Endothelial cell (in vitro differentiated cells): ENCODE results near the gene RNU5B-1. TPM values are rescaled to one million over a fixed set of nuclear protein-coding genes. Genes with fewer than 3 reads are reported as not detected.

Source experiments
- DNase-seq: peaks from one replicate; pipeline ENCODE4 v3.0.0; 2021; ENCODE audit warnings: low spot score
- H3K27ac Mint-ChIP-seq: one replicate; pipeline ENCODE4 v1.8.0; 2021; ENCODE audit warnings: mixed read lengths, inconsistent platforms; ENCODE audit not compliant: unreplicated experiment
- H3K27me3 Mint-ChIP-seq: one replicate; pipeline ENCODE4 v1.8.0; 2021; ENCODE audit warnings: mild to moderate bottlenecking, moderate library complexity, mixed read lengths, inconsistent platforms; ENCODE audit not compliant: unreplicated experiment
- H3K36me3 Mint-ChIP-seq: one replicate; pipeline ENCODE4 v1.8.0; 2021; ENCODE audit warnings: mild to moderate bottlenecking, low read depth, mixed read lengths, inconsistent platforms; ENCODE audit not compliant: unreplicated experiment
- H3K4me1 Mint-ChIP-seq: one replicate; pipeline ENCODE4 v1.8.0; 2021; ENCODE audit warnings: mild to moderate bottlenecking, mixed read lengths, inconsistent platforms; ENCODE audit not compliant: unreplicated experiment
- H3K4me3 Mint-ChIP-seq: one replicate; pipeline ENCODE4 v1.8.0; 2021; ENCODE audit warnings: mild to moderate bottlenecking, mixed read lengths, inconsistent platforms; ENCODE audit not compliant: unreplicated experiment
- H3K9me3 Mint-ChIP-seq: one replicate; pipeline ENCODE4 v1.8.0; 2021; ENCODE audit warnings: mixed read lengths, inconsistent platforms; ENCODE audit not compliant: unreplicated experiment
- total RNA-seq: library from RNA; stranded (reverse); fragmentation: NEBNext Ultra II Directional; extraction: Animal tissue kit (Norgen Biotek cat#: 25700); gene quantifications from one replicate; pipeline ENCODE4 v1.2.1, GENCODE V29; 2021; ENCODE audit not compliant: unreplicated experiment
- TF ChIP-seq, protein P1 (sequence below): fragments of 200-600 bp; sonication (generic); IDR thresholded peaks from one replicate; pipeline ENCODE4 v1.5.0; 2021; ENCODE audit warnings: antibody characterized with exemption; ENCODE audit not compliant: unreplicated experiment

RNU5B-1 gene
- total RNA-seq, 1 donor from 2014 or later = not detected

DNA sequence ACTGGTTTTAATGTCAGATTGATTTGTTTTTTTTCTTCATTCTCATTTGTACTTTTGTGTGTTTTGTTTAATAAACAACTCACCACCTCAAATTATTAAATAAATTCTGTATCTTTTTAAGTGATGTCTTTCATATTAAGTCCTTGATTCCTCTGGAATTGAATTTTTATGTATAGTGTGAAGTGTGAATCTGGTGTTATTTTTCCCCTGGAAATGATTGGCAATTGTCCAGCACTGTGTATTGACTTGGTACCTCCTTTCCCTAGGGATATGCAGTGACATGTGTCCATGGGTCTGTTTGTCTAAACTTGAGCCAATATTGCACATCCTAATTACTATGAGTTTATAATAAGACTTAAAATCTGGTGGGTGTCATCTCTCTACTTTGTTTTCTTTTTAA lies 2.1 kb downstream of the RNU5B-1 start:
- Mint-ChIP-seq H3K27ac (no peak overlapping the region), H3K4me1 (peaks cover 6% of the 10 kb centered on the region), H3K36me3 (no peaks in the 10 kb centered on the region), H3K27me3 (peaks cover 5% of the 10 kb centered on the region), H3K9me3 (no peaks in the 10 kb centered on the region), H3K4me3 (no peak overlapping the region)
- no peak for DNase-seq
- TF ChIP-seq, protein P1, sequence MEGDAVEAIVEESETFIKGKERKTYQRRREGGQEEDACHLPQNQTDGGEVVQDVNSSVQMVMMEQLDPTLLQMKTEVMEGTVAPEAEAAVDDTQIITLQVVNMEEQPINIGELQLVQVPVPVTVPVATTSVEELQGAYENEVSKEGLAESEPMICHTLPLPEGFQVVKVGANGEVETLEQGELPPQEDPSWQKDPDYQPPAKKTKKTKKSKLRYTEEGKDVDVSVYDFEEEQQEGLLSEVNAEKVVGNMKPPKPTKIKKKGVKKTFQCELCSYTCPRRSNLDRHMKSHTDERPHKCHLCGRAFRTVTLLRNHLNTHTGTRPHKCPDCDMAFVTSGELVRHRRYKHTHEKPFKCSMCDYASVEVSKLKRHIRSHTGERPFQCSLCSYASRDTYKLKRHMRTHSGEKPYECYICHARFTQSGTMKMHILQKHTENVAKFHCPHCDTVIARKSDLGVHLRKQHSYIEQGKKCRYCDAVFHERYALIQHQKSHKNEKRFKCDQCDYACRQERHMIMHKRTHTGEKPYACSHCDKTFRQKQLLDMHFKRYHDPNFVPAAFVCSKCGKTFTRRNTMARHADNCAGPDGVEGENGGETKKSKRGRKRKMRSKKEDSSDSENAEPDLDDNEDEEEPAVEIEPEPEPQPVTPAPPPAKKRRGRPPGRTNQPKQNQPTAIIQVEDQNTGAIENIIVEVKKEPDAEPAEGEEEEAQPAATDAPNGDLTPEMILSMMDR = no peak

DNA sequence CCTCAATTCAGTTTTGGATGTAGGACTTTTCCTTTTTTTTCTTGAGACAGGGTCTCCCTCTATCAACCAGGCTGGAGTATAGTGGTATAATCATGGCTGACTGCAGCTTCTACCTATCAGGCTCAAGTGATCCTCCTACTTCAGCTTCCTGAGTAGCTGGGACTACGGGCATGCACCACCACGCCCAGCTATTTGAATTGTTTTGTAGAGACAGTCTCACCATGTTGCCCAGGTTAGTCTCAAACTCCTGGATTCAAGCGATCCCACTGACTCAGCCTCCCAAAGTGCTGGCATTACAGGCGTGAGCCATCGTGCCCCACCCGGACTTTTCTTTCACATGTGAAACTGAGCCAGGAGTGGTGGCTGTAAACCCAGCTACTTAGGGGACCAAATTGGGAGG lies 3.5 kb downstream of the RNU5B-1 start:
- no peaks in the 10 kb centered on the region for H3K9me3 Mint-ChIP-seq
- no peak overlapping the region for H3K4me3 Mint-ChIP-seq
- no peaks in the 10 kb centered on the region for H3K36me3 Mint-ChIP-seq
- H3K4me1 Mint-ChIP-seq = peaks cover 12% of the 10 kb centered on the region
- H3K27ac Mint-ChIP-seq = no peak overlapping the region
- TF ChIP-seq, protein P1 = no peak
- no peak for DNase-seq
- H3K27me3 Mint-ChIP-seq = peaks cover 5% of the 10 kb centered on the region

DNA sequence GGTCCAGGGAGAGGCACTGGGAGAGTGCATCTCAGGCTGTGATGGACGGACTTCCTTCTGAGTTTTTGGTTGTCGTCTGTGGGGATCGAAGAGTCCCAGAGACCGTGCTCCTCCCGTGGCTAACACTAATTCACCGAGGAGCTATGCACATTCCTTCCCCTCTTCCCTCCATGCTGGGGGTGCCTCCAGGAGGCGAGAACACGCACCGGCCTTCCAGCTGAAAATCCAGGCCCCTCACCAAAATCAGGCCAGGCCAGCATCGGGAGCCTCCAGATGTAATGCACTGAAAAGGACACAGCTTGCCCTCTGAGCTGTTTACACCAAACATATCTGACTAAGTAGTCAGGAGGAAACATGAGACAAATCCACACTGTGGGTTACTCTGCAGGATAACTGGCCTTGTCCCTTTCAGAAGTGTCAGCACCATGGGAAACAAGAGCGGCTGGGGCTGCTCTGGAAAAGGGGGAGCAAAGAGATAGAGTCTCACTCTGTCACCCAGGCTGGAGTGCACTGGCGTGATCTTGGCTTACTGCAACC lies 5.5 kb downstream of the RNU5B-1 start:
- TF ChIP-seq, protein P1 = no peak
- H3K9me3 Mint-ChIP-seq = no peaks in the 10 kb centered on the region
- H3K27ac Mint-ChIP-seq = no peak overlapping the region
- no peak overlapping the region for H3K4me3 Mint-ChIP-seq
- H3K4me1 Mint-ChIP-seq = peaks cover 6% of the 10 kb centered on the region
- DNase-seq = no peak
- H3K27me3 Mint-ChIP-seq = peaks cover 3% of the 10 kb centered on the region
- no peaks in the 10 kb centered on the region for H3K36me3 Mint-ChIP-seq

DNA sequence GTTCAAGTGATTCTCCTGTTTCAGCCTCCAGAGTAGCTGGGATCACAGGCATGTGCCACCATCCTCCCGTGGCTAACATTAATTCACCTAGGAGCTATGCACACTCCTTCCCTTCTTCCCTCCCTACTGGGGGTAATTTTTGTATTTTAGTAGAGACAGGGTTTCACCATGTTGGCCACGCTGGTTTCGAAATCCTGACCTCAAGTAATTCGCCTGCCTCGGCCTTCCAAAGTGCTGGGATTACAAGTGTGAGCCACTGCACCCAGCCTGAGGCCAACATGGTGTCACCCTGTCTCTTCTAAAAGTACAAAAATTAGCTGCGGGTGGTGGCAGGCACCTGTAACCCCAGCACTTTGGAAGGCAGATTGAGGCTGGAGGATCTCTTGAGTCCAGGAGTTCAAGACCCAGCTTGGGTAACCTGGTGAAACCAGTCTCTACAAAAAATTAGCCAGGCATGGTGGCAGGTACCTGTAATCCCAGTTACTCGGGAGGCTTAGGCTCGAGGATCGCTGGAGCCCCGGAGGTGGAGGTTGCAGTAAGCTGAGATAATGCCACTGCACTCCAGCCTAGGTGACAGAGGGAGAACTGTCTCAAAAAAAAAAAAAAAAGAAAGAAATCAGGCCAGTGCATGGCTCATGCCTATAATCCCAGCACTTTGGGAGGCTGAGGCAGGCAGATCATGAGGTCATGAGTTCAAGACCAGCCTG lies 6.1 kb downstream of the RNU5B-1 start:
- H3K4me1 Mint-ChIP-seq = peaks cover 6% of the 10 kb centered on the region
- no peaks in the 10 kb centered on the region for H3K9me3 Mint-ChIP-seq
- no peaks in the 10 kb centered on the region for H3K36me3 Mint-ChIP-seq
- no peak overlapping the region for H3K27ac Mint-ChIP-seq
- no peak for DNase-seq
- TF ChIP-seq, protein P1 = no peak
- peaks cover 3% of the 10 kb centered on the region for H3K27me3 Mint-ChIP-seq
- H3K4me3 Mint-ChIP-seq = no peak overlapping the region

DNA sequence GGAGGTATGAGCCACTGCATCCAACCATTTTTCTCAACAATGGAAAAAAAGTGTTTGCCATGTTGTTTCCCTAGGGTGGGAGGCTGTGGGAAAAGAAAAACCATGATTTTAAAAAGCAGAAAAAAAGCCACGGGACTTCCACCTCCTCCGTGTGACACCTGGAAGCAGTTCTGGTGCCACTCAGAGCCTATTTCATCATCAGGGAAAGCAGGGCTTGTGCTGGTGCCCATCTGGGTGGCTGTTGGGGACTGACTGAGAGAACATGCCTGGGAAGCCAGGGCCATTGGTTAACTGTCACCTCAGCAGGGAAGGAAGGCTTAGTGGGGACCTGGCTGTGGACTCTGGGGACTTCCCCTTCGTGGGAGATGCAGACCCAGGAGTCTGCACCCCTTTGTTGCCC lies 7.3 kb downstream of the RNU5B-1 start:
- Mint-ChIP-seq H3K4me1 (peaks cover 6% of the 10 kb centered on the region), H3K27ac (no peak overlapping the region), H3K27me3 (peaks cover 3% of the 10 kb centered on the region), H3K4me3 (no peak overlapping the region), H3K9me3 (no peaks in the 10 kb centered on the region), H3K36me3 (no peaks in the 10 kb centered on the region)
- DNase-seq = no peak
- TF ChIP-seq, protein P1 = no peak
